ENCODE data around the gene MNT.

DNA sequence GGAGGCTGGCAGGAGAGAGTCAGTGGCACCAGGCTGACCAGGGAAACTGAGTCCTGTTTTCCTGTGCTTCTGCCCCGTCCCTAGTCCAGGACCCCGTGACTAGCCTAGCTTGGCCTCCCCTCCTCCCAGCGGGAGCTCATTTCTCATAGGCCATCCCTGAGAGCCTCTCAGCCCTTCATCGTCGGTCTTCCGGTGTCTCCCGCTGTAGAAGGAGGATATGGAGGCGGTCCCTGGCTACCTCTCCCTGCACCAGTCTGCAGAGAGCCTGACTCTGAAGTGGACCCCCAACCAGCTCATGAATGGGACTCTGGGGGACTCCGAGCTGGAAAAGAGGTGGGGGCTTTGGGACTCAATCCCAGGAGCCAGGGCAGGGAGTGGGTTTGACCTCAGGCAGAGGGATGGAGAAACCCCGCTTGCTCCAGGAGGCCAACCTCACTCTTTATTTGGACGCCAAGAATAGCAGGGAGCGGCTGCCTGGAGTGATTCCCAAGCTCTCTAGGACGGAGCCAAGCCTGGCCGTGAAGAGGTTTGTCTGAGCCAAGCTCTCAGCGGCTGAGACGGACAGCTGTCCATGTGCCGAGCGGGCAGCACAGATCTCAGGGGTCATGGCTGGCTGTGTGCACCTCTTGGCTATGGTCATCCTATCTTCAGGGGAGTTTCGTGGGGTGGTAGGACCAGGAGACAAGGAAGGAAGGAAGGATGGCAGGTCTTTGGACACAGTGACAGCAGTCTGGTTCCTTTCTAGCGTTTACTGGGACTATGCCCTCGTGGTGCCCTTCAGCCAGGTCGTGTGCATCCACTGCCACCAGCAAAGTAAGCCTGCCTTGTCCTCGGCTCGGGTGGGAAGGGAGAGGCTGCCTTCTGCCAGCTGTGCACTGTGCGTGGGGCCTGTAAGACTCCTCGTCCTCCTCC is 36.8 kb downstream of the MNT start:
- TF ChIP-seq, protein P1, sequence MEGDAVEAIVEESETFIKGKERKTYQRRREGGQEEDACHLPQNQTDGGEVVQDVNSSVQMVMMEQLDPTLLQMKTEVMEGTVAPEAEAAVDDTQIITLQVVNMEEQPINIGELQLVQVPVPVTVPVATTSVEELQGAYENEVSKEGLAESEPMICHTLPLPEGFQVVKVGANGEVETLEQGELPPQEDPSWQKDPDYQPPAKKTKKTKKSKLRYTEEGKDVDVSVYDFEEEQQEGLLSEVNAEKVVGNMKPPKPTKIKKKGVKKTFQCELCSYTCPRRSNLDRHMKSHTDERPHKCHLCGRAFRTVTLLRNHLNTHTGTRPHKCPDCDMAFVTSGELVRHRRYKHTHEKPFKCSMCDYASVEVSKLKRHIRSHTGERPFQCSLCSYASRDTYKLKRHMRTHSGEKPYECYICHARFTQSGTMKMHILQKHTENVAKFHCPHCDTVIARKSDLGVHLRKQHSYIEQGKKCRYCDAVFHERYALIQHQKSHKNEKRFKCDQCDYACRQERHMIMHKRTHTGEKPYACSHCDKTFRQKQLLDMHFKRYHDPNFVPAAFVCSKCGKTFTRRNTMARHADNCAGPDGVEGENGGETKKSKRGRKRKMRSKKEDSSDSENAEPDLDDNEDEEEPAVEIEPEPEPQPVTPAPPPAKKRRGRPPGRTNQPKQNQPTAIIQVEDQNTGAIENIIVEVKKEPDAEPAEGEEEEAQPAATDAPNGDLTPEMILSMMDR (optimal IDR thresholded peaks at IDR 0.05 in 1 of 3, IDR thresholded peaks at IDR 0.05 in 1 of 3, conservative IDR thresholded peaks at IDR 0.05 in 1 of 3; ENCODE audit: extremely low read depth in 1 of 3, insufficient read depth in 2 of 3, low read length in 3 of 3), result no peak
- TF ChIP-seq EZH2 (IDR thresholded peaks at IDR 0.05; ENCODE audit: low read length), result no peak

Measured in keratinocyte (primary cell).